ENCODE measurements around the gene OTUB1. TPM values are rescaled to one million over a fixed set of nuclear protein-coding genes. Genes with fewer than 3 reads are reported as not detected.

Gene OTUB1
- total RNA-seq, 1 donor from 2014 or later = 60.6 TPM

- no peaks in the 10 kb centered on the region for H3K4me1 ChIP-seq
- no peaks in the 10 kb centered on the region for H3K36me3 ChIP-seq
- DNase-seq = no peak
- intact Hi-C loops (cut with DNase I) = no loop called here
- H3K9me3 ChIP-seq = no peaks in the 10 kb centered on the region
- TF ChIP-seq CTCF (IDR thresholded peaks at IDR 0.05) = no peak
- no peak for ATAC-seq
- no peak overlapping the region for H3K4me3 ChIP-seq
- no peak overlapping the region for H3K27ac ChIP-seq
- no peaks in the 10 kb centered on the region for H3K27me3 ChIP-seq
These were observed 34.9 kb downstream of the OTUB1 start for GRCh38 chr11:64020976-64021756.

- ATAC-seq (no peak), DNase-seq (no peak)
- no peak for TF ChIP-seq CTCF (IDR thresholded peaks at IDR 0.05)
- H3K4me3 ChIP-seq = no peak overlapping the region
- no peaks in the 10 kb centered on the region for H3K36me3 ChIP-seq
- H3K27me3 ChIP-seq = no peaks in the 10 kb centered on the region
- no peaks in the 10 kb centered on the region for H3K4me1 ChIP-seq
- H3K9me3 ChIP-seq = no peaks in the 10 kb centered on the region
- intact Hi-C loops (cut with DNase I) = no loop called here
- no peak overlapping the region for H3K27ac ChIP-seq
These were observed 35.5 kb downstream of the OTUB1 start for GRCh38 chr11:64021757-64022093.

GRCh38 chr11:64022125-64022784, 36.0 kb downstream of the OTUB1 start:
- Histone ChIP-seq H3K4me3 (no peak overlapping the region), H3K9me3 (no peaks in the 10 kb centered on the region), H3K27me3 (no peaks in the 10 kb centered on the region), H3K27ac (no peak overlapping the region), H3K4me1 (no peaks in the 10 kb centered on the region), H3K36me3 (no peaks in the 10 kb centered on the region)
- intact Hi-C loops (cut with DNase I) = no loop called here
- no peak for TF ChIP-seq CTCF (IDR thresholded peaks at IDR 0.05)
- DNase-seq (no peak), ATAC-seq (no peak)

- ATAC-seq (no peak), DNase-seq (no peak)
- Histone ChIP-seq H3K27ac (no peak overlapping the region), H3K27me3 (no peaks in the 10 kb centered on the region), H3K4me1 (peaks cover 7% of the 10 kb centered on the region), H3K4me3 (no peak overlapping the region), H3K9me3 (no peaks in the 10 kb centered on the region), H3K36me3 (no peaks in the 10 kb centered on the region)
- intact Hi-C loops (cut with DNase I) = no loop called here
- no peak for TF ChIP-seq CTCF (IDR thresholded peaks at IDR 0.05)
These were observed 37.8 kb downstream of the OTUB1 start for GRCh38 chr11:64023712-64024710.

GRCh38 chr11:64025205-64025604, 39.0 kb downstream of the OTUB1 start:
- no peak overlapping the region for H3K27ac ChIP-seq
- DNase-seq (no peak), ATAC-seq (no peak)
- H3K4me3 ChIP-seq = no peak overlapping the region
- H3K36me3 ChIP-seq = no peaks in the 10 kb centered on the region
- intact Hi-C loops (cut with DNase I) = no loop called here
- no peaks in the 10 kb centered on the region for H3K27me3 ChIP-seq
- H3K4me1 ChIP-seq = peaks cover 7% of the 10 kb centered on the region
- no peaks in the 10 kb centered on the region for H3K9me3 ChIP-seq
- TF ChIP-seq CTCF (IDR thresholded peaks at IDR 0.05) = no peak
